Activated CD4-positive, alpha-beta memory T cell treated with anti-CD3 and anti-CD28 coated beads for 36 hours (primary cell): ENCODE results near the gene GDI2. TPM values are rescaled to one million over a fixed set of nuclear protein-coding genes. Genes with fewer than 3 reads are reported as not detected.

Source experiments
- CTCF ChIA-PET: fragments of 350-600 bp; sonication (Branson Sonifier 250); formaldehyde crosslinking; loops from one replicate; lab custom pipeline; 2021; ENCODE audit warnings: antibody characterized with exemption, inconsistent platforms; lab: Charles Lee
- POLR2A ChIA-PET: fragments of 350-600 bp; sonication (Branson Sonifier 250); formaldehyde crosslinking; loops from one replicate; lab custom pipeline; 2021; ENCODE audit warnings: antibody characterized with exemption; lab: Charles Lee
- DNase-seq: peaks from one replicate; pipeline ENCODE4 v3.0.0-alpha.2; 2020
- H3K27ac Mint-ChIP-seq: one replicate; pipeline ENCODE4 v1.8.0; 2021; ENCODE audit warnings: mixed read lengths
- H3K27me3 Mint-ChIP-seq: one replicate; pipeline ENCODE4 v1.8.0; 2021; ENCODE audit warnings: mixed read lengths
- H3K36me3 Mint-ChIP-seq: one replicate; pipeline ENCODE4 v1.8.0; 2021; ENCODE audit warnings: mixed read lengths
- H3K4me1 Mint-ChIP-seq: one replicate; pipeline ENCODE4 v1.8.0; 2021; ENCODE audit warnings: low read depth, mixed read lengths
- H3K4me3 Mint-ChIP-seq: one replicate; pipeline ENCODE4 v1.8.0; 2021; ENCODE audit warnings: mild to moderate bottlenecking, mixed read lengths
- H3K9me3 Mint-ChIP-seq: one replicate; pipeline ENCODE4 v1.8.0; 2021; ENCODE audit warnings: mixed read lengths
- intact Hi-C: fragments of 100-400 bp; cut with micrococcal nuclease; formaldehyde crosslinking; loops from one replicate; pipeline ENCODE4 v1.15.1; 2023
- total RNA-seq, 2 experiments: library from RNA; stranded (reverse); gene quantifications; one replicate each; pipeline ENCODE4 v1.2.3, GENCODE V29; 2021

Gene GDI2
- total RNA-seq, 2 experiments from 2014 or later, result 283 to 286 TPM

DNA sequence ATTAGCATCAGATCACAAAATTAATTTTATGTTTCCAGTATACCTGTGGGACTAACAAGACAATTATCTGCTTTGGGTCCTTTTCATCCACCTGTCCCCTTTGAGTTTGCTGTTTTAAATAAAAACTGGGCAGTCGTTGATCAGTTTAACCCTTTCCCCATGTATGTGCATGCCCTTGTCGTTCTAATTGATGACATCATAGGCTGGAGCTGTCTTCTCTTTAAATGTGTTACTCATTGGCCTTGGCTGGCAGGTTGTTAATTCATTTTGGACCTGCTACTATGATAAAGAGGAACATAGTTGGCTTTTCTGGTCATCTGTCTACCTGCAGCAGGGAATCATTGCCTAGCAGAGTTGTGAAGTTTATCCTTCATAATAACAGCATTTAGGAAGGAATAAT is 74.8 kb downstream of the GDI2 start:
- H3K36me3 Mint-ChIP-seq, result peaks cover 42% of the 10 kb centered on the region
- no peak for DNase-seq
- no peaks in the 10 kb centered on the region for H3K27me3 Mint-ChIP-seq
- no peak overlapping the region for H3K27ac Mint-ChIP-seq
- no peaks in the 10 kb centered on the region for H3K4me1 Mint-ChIP-seq
- POLR2A ChIA-PET, result no interaction called here
- intact Hi-C loops, result no loop called here
- CTCF ChIA-PET, result no interaction called here
- no peaks in the 10 kb centered on the region for H3K9me3 Mint-ChIP-seq
- H3K4me3 Mint-ChIP-seq, result no peak overlapping the region

DNA sequence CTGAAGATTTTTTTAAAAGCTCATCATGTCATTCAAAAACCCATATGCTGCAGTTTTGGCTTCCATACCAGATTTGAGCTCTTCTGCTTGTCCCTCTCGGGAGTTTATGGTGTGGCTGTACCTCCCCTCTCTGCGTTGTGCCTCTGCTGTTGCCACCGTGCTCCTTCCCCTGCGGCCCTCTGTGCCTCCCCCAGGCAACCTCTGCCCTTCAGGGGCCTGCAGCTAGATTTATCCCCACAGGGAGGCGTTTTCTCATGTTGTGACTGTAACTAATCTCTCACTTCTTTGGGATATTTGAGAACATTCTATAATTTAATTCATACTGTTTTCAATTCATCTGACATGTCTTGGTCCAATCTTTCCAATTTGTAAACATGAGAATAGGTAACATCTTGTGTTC is 75.9 kb downstream of the GDI2 start:
- Mint-ChIP-seq H3K36me3 (peaks cover 45% of the 10 kb centered on the region), H3K27ac (no peak overlapping the region), H3K9me3 (no peaks in the 10 kb centered on the region), H3K4me3 (no peak overlapping the region), H3K4me1 (peaks cover 3% of the 10 kb centered on the region), H3K27me3 (no peaks in the 10 kb centered on the region)
- intact Hi-C loops, result no loop called here
- CTCF ChIA-PET, result no interaction called here
- DNase-seq, result no peak
- POLR2A ChIA-PET, result no interaction called here

DNA sequence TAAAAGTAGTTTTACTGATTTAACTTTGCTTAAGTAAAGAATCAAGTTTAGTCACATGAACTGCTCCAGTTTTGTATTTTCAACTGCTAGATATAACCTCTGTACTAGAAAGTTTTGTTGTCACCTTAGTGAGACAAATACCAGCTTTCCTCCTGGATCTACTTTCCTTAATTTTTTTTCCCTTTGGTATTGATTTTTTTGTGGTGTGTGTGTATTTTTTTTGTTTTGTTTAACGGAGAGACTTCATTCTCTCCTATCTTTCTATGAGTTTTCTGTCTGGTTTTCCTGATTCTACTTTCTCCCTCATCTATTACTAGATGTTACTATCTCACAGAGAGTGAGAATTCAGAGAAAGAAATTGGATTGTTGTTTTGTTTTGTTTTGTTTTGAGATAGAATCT is 76.6 kb downstream of the GDI2 start:
- ChIA-PET CTCF (no interaction called here), POLR2A (interaction anchor here (0.6 kb wide), 2 partner anchors 26 to 79 kb away, joined by 3 to 4 read pairs; no protein-coding TSS in a partner anchor)
- no peak for DNase-seq
- no peak overlapping the region for H3K27ac Mint-ChIP-seq
- no peaks in the 10 kb centered on the region for H3K27me3 Mint-ChIP-seq
- H3K4me3 Mint-ChIP-seq, result no peak overlapping the region
- intact Hi-C loops, result no loop called here
- H3K4me1 Mint-ChIP-seq, result peaks cover 8% of the 10 kb centered on the region
- peaks cover 45% of the 10 kb centered on the region for H3K36me3 Mint-ChIP-seq
- no peaks in the 10 kb centered on the region for H3K9me3 Mint-ChIP-seq

DNA sequence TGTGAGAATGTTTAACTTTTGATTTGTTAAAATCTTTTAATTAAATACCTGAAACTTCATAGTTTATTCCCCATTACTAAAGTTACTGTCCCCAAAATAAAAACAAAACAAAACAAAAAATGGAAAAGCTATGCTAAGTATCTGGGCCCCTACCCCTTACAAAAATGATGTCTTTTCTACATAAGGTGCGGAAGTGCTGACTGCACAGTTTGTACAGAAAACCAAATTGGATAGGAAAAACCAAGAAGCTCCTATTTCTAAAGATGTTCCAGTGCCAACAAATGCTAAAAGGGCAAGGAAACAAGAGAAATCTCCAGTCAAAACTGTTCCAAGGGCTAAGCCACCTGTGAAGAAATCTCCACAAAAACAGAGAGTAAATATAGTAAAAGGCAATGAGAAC is 78.1 kb downstream of the GDI2 start:
- intact Hi-C loops, result no loop called here
- Mint-ChIP-seq H3K4me3 (no peak overlapping the region), H3K27me3 (no peaks in the 10 kb centered on the region), H3K36me3 (peaks cover 50% of the 10 kb centered on the region), H3K9me3 (no peaks in the 10 kb centered on the region), H3K27ac (no peak overlapping the region), H3K4me1 (peaks cover 20% of the 10 kb centered on the region)
- ChIA-PET CTCF (interaction anchor here (0.6 to 1.3 kb wide), 2 partner anchors 293 to 560 kb away, joined by 3 read pairs; no protein-coding TSS in a partner anchor), POLR2A (no interaction called here)
- DNase-seq, result no peak

DNA sequence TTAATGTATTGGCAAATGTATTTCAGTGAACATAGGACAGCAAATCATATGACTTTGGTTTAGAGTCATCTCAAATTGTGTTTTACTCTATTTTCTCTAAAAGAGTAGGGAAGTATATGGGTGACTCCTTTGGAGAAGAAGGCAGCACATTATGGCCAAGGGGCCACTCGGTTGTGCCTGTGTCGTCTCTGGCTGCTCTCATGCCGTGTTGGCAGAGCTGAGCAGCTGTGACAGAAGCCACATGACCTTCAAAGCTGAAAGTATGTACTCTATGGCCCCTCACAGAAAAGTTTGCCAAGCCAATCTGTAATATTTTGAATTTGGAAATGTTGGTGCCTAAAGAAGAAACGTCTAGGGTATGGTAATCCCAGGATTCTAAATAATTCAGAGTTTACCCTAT is 81.1 kb downstream of the GDI2 start:
- Mint-ChIP-seq H3K27ac (peak overlapping the region; percentile 38), H3K4me1 (peaks cover 24% of the 10 kb centered on the region), H3K9me3 (no peaks in the 10 kb centered on the region), H3K4me3 (no peak overlapping the region), H3K36me3 (peaks cover 48% of the 10 kb centered on the region), H3K27me3 (no peaks in the 10 kb centered on the region)
- POLR2A ChIA-PET, result no interaction called here
- CTCF ChIA-PET, result interaction anchor here (0.9 kb wide), 1 partner anchor 102 kb away, joined by 3 read pairs; no protein-coding TSS in a partner anchor
- no peak for DNase-seq
- intact Hi-C loops, result loop anchor here (5.0 kb wide), 1 partner anchor 45 kb away; no protein-coding TSS in a partner anchor

DNA sequence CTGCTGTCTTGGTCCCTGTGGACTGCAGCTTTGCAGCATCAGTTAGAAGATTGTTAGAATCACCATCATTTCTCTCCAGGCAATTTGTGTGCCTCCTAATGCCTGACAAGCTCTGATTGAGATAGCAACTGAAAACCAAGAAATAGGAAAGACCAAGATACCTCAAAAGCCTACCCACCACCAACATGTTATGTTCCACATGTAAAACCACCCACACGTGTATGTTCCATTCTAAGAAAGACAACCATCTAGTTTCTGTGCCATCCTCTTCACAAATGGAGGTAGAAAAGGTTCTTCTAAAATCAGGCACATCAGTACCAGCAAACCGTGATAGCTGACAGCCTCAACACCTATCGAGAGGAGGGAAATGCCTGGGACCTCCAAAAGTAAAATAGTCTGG is 81.7 kb downstream of the GDI2 start:
- peaks cover 50% of the 10 kb centered on the region for H3K36me3 Mint-ChIP-seq
- DNase-seq, result no peak

GRCh38 chr10:5730766-5731165 is 82.5 kb downstream of the GDI2 start:
- Mint-ChIP-seq H3K36me3 (peaks cover 53% of the 10 kb centered on the region), H3K4me3 (no peak overlapping the region), H3K9me3 (no peaks in the 10 kb centered on the region), H3K27ac (peak overlapping the region; percentile 36), H3K4me1 (peaks cover 24% of the 10 kb centered on the region), H3K27me3 (no peaks in the 10 kb centered on the region)
- POLR2A ChIA-PET, result no interaction called here
- DNase-seq, result no peak
- CTCF ChIA-PET, result no interaction called here
- intact Hi-C loops, result loop anchor here (2.0 to 5.0 kb wide), 2 partner anchors 20 to 43 kb away; no protein-coding TSS in a partner anchor

More for the DNA sequence above, 81.7 kb downstream of the GDI2 start:
- no peaks in the 10 kb centered on the region for H3K9me3 Mint-ChIP-seq
- peak overlapping the region; percentile 38 for H3K27ac Mint-ChIP-seq
- peaks cover 24% of the 10 kb centered on the region for H3K4me1 Mint-ChIP-seq
- ChIA-PET CTCF (interaction anchor here (0.9 kb wide), 2 partner anchors 50 to 102 kb away, joined by 3 to 4 read pairs; no protein-coding TSS in a partner anchor), POLR2A (no interaction called here)
- intact Hi-C loops, result loop anchor here (2.0 to 5.0 kb wide), 2 partner anchors 21 to 44 kb away; no protein-coding TSS in a partner anchor
- no peaks in the 10 kb centered on the region for H3K27me3 Mint-ChIP-seq
- H3K4me3 Mint-ChIP-seq, result no peak overlapping the region

DNA sequence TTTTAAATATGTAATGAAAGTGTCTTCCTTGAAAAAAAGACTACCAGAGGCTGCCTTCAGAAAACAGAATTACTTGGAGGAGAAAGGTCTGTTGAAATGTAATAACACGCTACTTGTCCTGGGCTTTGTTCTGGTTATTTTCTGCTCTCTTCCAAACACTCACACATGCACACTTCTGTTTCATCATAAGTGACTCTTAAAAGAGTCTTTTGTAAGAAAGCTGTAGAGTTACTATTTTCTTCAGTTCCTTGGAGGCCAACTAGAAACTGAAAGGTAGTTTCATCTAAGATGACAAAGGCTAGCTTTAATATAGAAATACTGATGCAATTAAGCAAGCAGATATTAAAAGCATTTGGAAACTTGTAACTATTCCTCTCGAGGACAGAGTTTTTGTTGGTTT is 89.5 kb downstream of the GDI2 start:
- no peaks in the 10 kb centered on the region for H3K27me3 Mint-ChIP-seq
- DNase-seq, result no peak
- CTCF ChIA-PET, result no interaction called here
- no peaks in the 10 kb centered on the region for H3K9me3 Mint-ChIP-seq
- peaks cover 32% of the 10 kb centered on the region for H3K36me3 Mint-ChIP-seq
- intact Hi-C loops, result no loop called here
- peaks cover 20% of the 10 kb centered on the region for H3K4me1 Mint-ChIP-seq
- no peak overlapping the region for H3K4me3 Mint-ChIP-seq
- H3K27ac Mint-ChIP-seq, result peak overlapping the region; percentile 15
- POLR2A ChIA-PET, result no interaction called here

DNA sequence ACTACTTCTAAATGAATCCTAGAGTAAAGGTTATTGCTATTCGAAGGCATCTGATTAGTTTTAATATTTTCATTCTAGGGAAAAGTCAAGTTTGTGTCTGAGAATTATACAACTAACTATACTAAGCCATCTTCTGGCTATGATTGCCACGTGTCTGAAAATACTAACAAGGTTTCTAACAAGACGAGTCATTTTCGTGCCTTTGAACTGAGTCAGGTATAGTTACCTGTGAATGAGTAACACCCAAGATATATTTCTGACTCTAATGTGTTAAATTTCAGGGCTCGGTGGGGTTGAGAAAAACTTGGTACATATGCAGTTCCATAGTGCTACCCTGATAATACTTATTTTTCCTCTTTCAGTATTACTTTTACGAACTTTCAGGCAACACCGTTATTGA is 93.1 kb downstream of the GDI2 start:
- Mint-ChIP-seq H3K4me1 (peaks cover 29% of the 10 kb centered on the region), H3K36me3 (peaks cover 19% of the 10 kb centered on the region), H3K27me3 (no peaks in the 10 kb centered on the region), H3K4me3 (no peak overlapping the region), H3K9me3 (no peaks in the 10 kb centered on the region), H3K27ac (no peak overlapping the region)
- ChIA-PET CTCF (no interaction called here), POLR2A (interaction anchor here (0.6 kb wide), 1 partner anchor 1814 kb away, joined by 3 read pairs; no protein-coding TSS in a partner anchor)
- no peak for DNase-seq
- intact Hi-C loops, result no loop called here

- H3K27ac Mint-ChIP-seq, result no peak overlapping the region
These were observed 93.7 kb downstream of the GDI2 start for GRCh38 chr10:5719546-5719945.

More at GRCh38 chr10:5719546-5719945, 93.7 kb downstream of the GDI2 start:
- H3K9me3 Mint-ChIP-seq, result no peaks in the 10 kb centered on the region
- POLR2A ChIA-PET, result no interaction called here
- intact Hi-C loops, result no loop called here
- no peaks in the 10 kb centered on the region for H3K27me3 Mint-ChIP-seq
- CTCF ChIA-PET, result no interaction called here
- no peak for DNase-seq
- H3K4me1 Mint-ChIP-seq, result peaks cover 32% of the 10 kb centered on the region
- peaks cover 15% of the 10 kb centered on the region for H3K36me3 Mint-ChIP-seq
- no peak overlapping the region for H3K4me3 Mint-ChIP-seq

Other genes starting within 250 kb of the GDI2 start
- gene ASB13, start 146.8 kb downstream of the GDI2 start, total RNA-seq, result 10 to 100 TPM; 12.1 to 12.5 TPM
- 10 to 100 TPM; 41.8 to 43.8 TPM for gene TASOR2, start 128.6 kb downstream of the GDI2 start, total RNA-seq
- gene ANKRD16, start 76.5 kb upstream of the GDI2 start, total RNA-seq, result 1 to 10 TPM; 5.9 to 6.4 TPM
- gene FBH1, start 76.8 kb upstream of the GDI2 start, total RNA-seq, result 10 to 100 TPM; 57.8 to 63.4 TPM
- 10 to 100 TPM; 20.1 to 20.2 TPM for gene IL15RA, start 164.1 kb upstream of the GDI2 start, total RNA-seq
- gene IL2RA, start 248.9 kb upstream of the GDI2 start, total RNA-seq, result 100 to 1,000 TPM; 961 to 988 TPM